GM23338 (cell line): ENCODE measurements around the gene THBS2. TPM values are rescaled to one million over a fixed set of nuclear protein-coding genes. Genes with fewer than 3 reads are reported as not detected.

Source experiments
- ATAC-seq: fragments of 200-7000 bp; cut with Tn5 transposase; 3 replicates; pipeline ENCODE4 v1.9.1; 2020
- DNase-seq: peaks from one replicate; pipeline ENCODE4 v3.0.0-alpha.2; 2015; ENCODE audit warnings: low spot score
- H2AFZ ChIP-seq: fragments of 200-600 bp; sonication (generic); 2 replicates; pipeline ENCODE4 v1.8.0; 2016; ENCODE audit warnings: antibody characterized with exemption, mild to moderate bottlenecking, moderate library complexity
- H3F3A ChIP-seq: fragments of 200-600 bp; sonication (generic); replicated peaks from 2 replicates; pipeline ENCODE4 v1.8.0; 2017; ENCODE audit warnings: antibody characterized with exemption, mixed run types, low read depth
- H3K27ac ChIP-seq: fragments of 200-600 bp; sonication (generic); 2 replicates; pipeline ENCODE4 v1.6.1; 2016; ENCODE audit warnings: low read depth
- H3K27me3 ChIP-seq: fragments of 200-600 bp; sonication (generic); 2 replicates; pipeline ENCODE4 v1.8.0; 2016; ENCODE audit warnings: mild to moderate bottlenecking, mixed run types, moderate library complexity; ENCODE audit not compliant: insufficient read depth
- H3K36me3 ChIP-seq: fragments of 200-600 bp; sonication (generic); 2 replicates; pipeline ENCODE4 v1.8.0; 2016; ENCODE audit warnings: mild to moderate bottlenecking; ENCODE audit not compliant: insufficient read depth
- H3K4me1 ChIP-seq: fragments of 200-600 bp; sonication (generic); 2 replicates; pipeline ENCODE4 v1.8.0; 2016; ENCODE audit warnings: mild to moderate bottlenecking, moderate library complexity; ENCODE audit not compliant: insufficient read depth
- H3K4me2 ChIP-seq: fragments of 200-600 bp; sonication (generic); 2 replicates; pipeline ENCODE4 v1.7.1; 2017; ENCODE audit warnings: mixed run types
- H3K4me3 ChIP-seq: fragments of 200-600 bp; sonication (generic); 2 replicates; pipeline ENCODE4 v1.6.1; 2016; ENCODE audit warnings: mixed run types
- H3K79me2 ChIP-seq: fragments of 200-600 bp; sonication (generic); replicated peaks from 2 replicates; pipeline ENCODE4 v1.8.0; 2017; ENCODE audit warnings: mild to moderate bottlenecking; ENCODE audit not compliant: insufficient read depth
- H3K9me2 ChIP-seq: fragments of 200-600 bp; sonication (generic); 2 replicates; pipeline ENCODE4 v1.8.0; 2017; ENCODE audit not compliant: insufficient read depth
- H4K20me1 ChIP-seq: fragments of 200-600 bp; sonication (generic); replicated peaks from 2 replicates; pipeline ENCODE4 v1.8.0; 2017; ENCODE audit warnings: mild to moderate bottlenecking; ENCODE audit not compliant: insufficient read depth
- H3K27ac Mint-ChIP-seq: 2 replicates; pipeline ENCODE4 v1.8.0; 2020; ENCODE audit warnings: inconsistent platforms, mild to moderate bottlenecking, moderate library complexity, mixed read lengths
- H3K27me3 Mint-ChIP-seq: 3 replicates; pipeline ENCODE4 v1.8.0; 2022; ENCODE audit warnings: low read depth, mild to moderate bottlenecking, moderate library complexity, mixed read lengths, inconsistent platforms; ENCODE audit not compliant: insufficient read depth, poor library complexity
- H3K36me3 Mint-ChIP-seq: 3 replicates; pipeline ENCODE4 v1.8.0; 2021; ENCODE audit warnings: low read depth, mild to moderate bottlenecking, inconsistent platforms, moderate library complexity, mixed read lengths
- H3K4me1 Mint-ChIP-seq: 3 replicates; pipeline ENCODE4 v1.8.0; 2020; ENCODE audit warnings: mild to moderate bottlenecking, inconsistent platforms, mixed read lengths
- H3K4me3 Mint-ChIP-seq: 3 replicates; pipeline ENCODE4 v1.8.0; 2021; ENCODE audit warnings: moderate library complexity, mild to moderate bottlenecking, inconsistent platforms, mixed read lengths
- H3K9me3 Mint-ChIP-seq: 3 replicates; pipeline ENCODE4 v1.8.0; 2020; ENCODE audit warnings: moderate library complexity, mild to moderate bottlenecking, inconsistent platforms, mixed read lengths
- CREB1 ChIP-seq: fragments of 250-450 bp; sonication (Bioruptor Pico); IDR thresholded peaks from 2 replicates; pipeline ENCODE4 v1.5.0; 2020; ENCODE audit warnings: low read depth, mild to moderate bottlenecking, moderate library complexity
- EZH2 ChIP-seq: fragments of 200-600 bp; sonication (generic); IDR thresholded peaks from one replicate; pipeline ENCODE4 v1.8.0; 2017; ENCODE audit warnings: antibody characterized with exemption, mild to moderate bottlenecking, low read depth; ENCODE audit not compliant: unreplicated experiment
- EZH2phosphoT487 ChIP-seq: fragments of 200-600 bp; sonication (generic); IDR thresholded peaks from one replicate; pipeline ENCODE4 v1.8.1; 2018; ENCODE audit warnings: antibody characterized with exemption; ENCODE audit not compliant: unreplicated experiment
- JUNB ChIP-seq: IDR thresholded peaks from one replicate; pipeline ENCODE4 v1.6.1; 2016; ENCODE audit warnings: antibody characterized with exemption; ENCODE audit not compliant: unreplicated experiment
- NANOG ChIP-seq: IDR thresholded peaks from 2 replicates; pipeline ENCODE4 v1.6.1; 2016; ENCODE audit warnings: antibody characterized with exemption, borderline replicate concordance
- POLR2AphosphoS5 ChIP-seq: IDR thresholded peaks from 2 replicates; pipeline ENCODE4 v1.6.1; 2016; ENCODE audit warnings: antibody characterized with exemption, low read depth
- STAT1 ChIP-seq: IDR thresholded peaks from one replicate; pipeline ENCODE4 v1.6.1; 2016; ENCODE audit warnings: antibody characterized with exemption; ENCODE audit not compliant: unreplicated experiment
- ZNF114 ChIP-seq: fragments of 250-450 bp; sonication (Bioruptor Pico); IDR thresholded peaks from 2 replicates; pipeline ENCODE4 v1.5.0; 2020; ENCODE audit warnings: mild to moderate bottlenecking, moderate library complexity
- ZNF331 ChIP-seq: fragments of 250-450 bp; sonication (Bioruptor Pico); IDR thresholded peaks from 2 replicates; pipeline ENCODE4 v1.5.0; 2020; ENCODE audit warnings: low read depth, mild to moderate bottlenecking, moderate library complexity
- polyA plus RNA-seq: library from polyadenylated mRNA; unstranded; fragments of >200 nt; fragmentation: Nextera tagmentation; extraction: Ambion mirVana; gene quantifications from 2 replicates; pipeline ENCODE4 v1.2.1, GENCODE V29; 2016
- total RNA-seq: library from RNA; depleted of rRNA; stranded (reverse); fragments of >200 nt; shearing (Covaris generic); gene quantifications from 2 replicates; pipeline ENCODE4 v1.2.3, GENCODE V29; 2014
- TF ChIP-seq, protein P1 (sequence below): IDR thresholded peaks from one replicate; pipeline ENCODE4 v1.6.1; 2018; ENCODE audit warnings: antibody characterized with exemption; ENCODE audit not compliant: unreplicated experiment
- TF ChIP-seq, protein P2 (sequence below), 2 experiments: fragments of 200-600 bp in 1 of 2; sonication (generic) in 1 of 2; conservative IDR thresholded peaks; 2 replicates each; pipeline versions ENCODE4 v1.5.1 to v1.6.1; 2016 to 2017; ENCODE audit warnings: antibody characterized with exemption in 2 of 2, low read depth in 2 of 2, mild to moderate bottlenecking in 2 of 2, moderate library complexity in 1 of 2
- TF ChIP-seq, protein P3 (sequence below): fragments of 250-450 bp; sonication (Bioruptor Pico); IDR thresholded peaks from 2 replicates; pipeline ENCODE4 v1.5.0; 2020; ENCODE audit warnings: mild to moderate bottlenecking, moderate library complexity
- TF ChIP-seq, protein P4 (sequence below): IDR thresholded peaks from 2 replicates; pipeline ENCODE4 v1.6.1; 2016; ENCODE audit warnings: antibody characterized with exemption

The THBS2 gene
- total and polyA plus RNA-seq, 2 experiments from 2014 or later: 7.9 to 44.7 TPM

DNA sequence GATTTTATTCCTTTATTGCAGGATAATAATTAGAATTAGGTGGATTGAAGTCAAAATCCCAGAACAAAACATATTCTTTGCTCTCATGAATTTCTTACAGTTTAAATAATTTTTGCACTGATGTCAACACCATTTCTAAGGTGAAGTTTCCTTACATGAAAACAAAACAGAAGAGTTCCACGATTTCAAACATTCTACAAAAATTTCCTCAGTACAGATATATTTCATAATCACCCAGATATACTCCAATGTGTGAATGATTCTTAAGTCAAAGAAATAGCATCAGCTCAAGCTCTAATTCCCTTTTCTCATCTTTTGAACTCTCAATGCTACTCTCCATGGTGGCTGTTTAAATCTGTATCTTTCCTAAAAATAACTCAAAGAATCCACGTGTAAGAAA, 39.5 kb upstream of the THBS2 start:
- Mint-ChIP-seq H3K27me3 (no peaks in the 10 kb centered on the region), H3K4me3 (no peak overlapping the region), H3K36me3 (no peaks in the 10 kb centered on the region), H3K27ac (no peak overlapping the region), H3K9me3 (no peaks in the 10 kb centered on the region; the same call in 1 of the 3 replicates), H3K4me1 (peaks cover 6% of the 10 kb centered on the region; the same call in 2 of the 3 replicates)
- Histone ChIP-seq H3K27me3 (no peaks in the 10 kb centered on the region), H3K4me3 (no peak overlapping the region), H3K4me1 (no peaks in the 10 kb centered on the region), H3F3A (no peaks in the 10 kb centered on the region), H4K20me1 (no peaks in the 10 kb centered on the region), H3K27ac (no peak overlapping the region), H3K36me3 (no peaks in the 10 kb centered on the region), H3K9me2 (peaks cover 3% of the 10 kb centered on the region; the same call in 1 of the 2 replicates), H3K79me2 (no peaks in the 10 kb centered on the region), H3K4me2 (no peak overlapping the region), H2AFZ (no peak overlapping the region)
- DNase-seq (no peak), ATAC-seq (no peak)
- no peak for TF ChIP-seq EZH2phosphoT487
- TF ChIP-seq ZNF114 (CRISPR knock-in tag): no peak
- TF ChIP-seq EZH2: no peak
- TF ChIP-seq, protein P1, sequence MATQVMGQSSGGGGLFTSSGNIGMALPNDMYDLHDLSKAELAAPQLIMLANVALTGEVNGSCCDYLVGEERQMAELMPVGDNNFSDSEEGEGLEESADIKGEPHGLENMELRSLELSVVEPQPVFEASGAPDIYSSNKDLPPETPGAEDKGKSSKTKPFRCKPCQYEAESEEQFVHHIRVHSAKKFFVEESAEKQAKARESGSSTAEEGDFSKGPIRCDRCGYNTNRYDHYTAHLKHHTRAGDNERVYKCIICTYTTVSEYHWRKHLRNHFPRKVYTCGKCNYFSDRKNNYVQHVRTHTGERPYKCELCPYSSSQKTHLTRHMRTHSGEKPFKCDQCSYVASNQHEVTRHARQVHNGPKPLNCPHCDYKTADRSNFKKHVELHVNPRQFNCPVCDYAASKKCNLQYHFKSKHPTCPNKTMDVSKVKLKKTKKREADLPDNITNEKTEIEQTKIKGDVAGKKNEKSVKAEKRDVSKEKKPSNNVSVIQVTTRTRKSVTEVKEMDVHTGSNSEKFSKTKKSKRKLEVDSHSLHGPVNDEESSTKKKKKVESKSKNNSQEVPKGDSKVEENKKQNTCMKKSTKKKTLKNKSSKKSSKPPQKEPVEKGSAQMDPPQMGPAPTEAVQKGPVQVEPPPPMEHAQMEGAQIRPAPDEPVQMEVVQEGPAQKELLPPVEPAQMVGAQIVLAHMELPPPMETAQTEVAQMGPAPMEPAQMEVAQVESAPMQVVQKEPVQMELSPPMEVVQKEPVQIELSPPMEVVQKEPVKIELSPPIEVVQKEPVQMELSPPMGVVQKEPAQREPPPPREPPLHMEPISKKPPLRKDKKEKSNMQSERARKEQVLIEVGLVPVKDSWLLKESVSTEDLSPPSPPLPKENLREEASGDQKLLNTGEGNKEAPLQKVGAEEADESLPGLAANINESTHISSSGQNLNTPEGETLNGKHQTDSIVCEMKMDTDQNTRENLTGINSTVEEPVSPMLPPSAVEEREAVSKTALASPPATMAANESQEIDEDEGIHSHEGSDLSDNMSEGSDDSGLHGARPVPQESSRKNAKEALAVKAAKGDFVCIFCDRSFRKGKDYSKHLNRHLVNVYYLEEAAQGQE: no peak
- TF ChIP-seq, protein P2, sequence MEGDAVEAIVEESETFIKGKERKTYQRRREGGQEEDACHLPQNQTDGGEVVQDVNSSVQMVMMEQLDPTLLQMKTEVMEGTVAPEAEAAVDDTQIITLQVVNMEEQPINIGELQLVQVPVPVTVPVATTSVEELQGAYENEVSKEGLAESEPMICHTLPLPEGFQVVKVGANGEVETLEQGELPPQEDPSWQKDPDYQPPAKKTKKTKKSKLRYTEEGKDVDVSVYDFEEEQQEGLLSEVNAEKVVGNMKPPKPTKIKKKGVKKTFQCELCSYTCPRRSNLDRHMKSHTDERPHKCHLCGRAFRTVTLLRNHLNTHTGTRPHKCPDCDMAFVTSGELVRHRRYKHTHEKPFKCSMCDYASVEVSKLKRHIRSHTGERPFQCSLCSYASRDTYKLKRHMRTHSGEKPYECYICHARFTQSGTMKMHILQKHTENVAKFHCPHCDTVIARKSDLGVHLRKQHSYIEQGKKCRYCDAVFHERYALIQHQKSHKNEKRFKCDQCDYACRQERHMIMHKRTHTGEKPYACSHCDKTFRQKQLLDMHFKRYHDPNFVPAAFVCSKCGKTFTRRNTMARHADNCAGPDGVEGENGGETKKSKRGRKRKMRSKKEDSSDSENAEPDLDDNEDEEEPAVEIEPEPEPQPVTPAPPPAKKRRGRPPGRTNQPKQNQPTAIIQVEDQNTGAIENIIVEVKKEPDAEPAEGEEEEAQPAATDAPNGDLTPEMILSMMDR (conservative IDR thresholded peaks at IDR 0.05; ENCODE audit: low read depth in 2 of 2): no peak
- no peak for TF ChIP-seq CREB1 (CRISPR knock-in tag)
- TF ChIP-seq, protein P3, sequence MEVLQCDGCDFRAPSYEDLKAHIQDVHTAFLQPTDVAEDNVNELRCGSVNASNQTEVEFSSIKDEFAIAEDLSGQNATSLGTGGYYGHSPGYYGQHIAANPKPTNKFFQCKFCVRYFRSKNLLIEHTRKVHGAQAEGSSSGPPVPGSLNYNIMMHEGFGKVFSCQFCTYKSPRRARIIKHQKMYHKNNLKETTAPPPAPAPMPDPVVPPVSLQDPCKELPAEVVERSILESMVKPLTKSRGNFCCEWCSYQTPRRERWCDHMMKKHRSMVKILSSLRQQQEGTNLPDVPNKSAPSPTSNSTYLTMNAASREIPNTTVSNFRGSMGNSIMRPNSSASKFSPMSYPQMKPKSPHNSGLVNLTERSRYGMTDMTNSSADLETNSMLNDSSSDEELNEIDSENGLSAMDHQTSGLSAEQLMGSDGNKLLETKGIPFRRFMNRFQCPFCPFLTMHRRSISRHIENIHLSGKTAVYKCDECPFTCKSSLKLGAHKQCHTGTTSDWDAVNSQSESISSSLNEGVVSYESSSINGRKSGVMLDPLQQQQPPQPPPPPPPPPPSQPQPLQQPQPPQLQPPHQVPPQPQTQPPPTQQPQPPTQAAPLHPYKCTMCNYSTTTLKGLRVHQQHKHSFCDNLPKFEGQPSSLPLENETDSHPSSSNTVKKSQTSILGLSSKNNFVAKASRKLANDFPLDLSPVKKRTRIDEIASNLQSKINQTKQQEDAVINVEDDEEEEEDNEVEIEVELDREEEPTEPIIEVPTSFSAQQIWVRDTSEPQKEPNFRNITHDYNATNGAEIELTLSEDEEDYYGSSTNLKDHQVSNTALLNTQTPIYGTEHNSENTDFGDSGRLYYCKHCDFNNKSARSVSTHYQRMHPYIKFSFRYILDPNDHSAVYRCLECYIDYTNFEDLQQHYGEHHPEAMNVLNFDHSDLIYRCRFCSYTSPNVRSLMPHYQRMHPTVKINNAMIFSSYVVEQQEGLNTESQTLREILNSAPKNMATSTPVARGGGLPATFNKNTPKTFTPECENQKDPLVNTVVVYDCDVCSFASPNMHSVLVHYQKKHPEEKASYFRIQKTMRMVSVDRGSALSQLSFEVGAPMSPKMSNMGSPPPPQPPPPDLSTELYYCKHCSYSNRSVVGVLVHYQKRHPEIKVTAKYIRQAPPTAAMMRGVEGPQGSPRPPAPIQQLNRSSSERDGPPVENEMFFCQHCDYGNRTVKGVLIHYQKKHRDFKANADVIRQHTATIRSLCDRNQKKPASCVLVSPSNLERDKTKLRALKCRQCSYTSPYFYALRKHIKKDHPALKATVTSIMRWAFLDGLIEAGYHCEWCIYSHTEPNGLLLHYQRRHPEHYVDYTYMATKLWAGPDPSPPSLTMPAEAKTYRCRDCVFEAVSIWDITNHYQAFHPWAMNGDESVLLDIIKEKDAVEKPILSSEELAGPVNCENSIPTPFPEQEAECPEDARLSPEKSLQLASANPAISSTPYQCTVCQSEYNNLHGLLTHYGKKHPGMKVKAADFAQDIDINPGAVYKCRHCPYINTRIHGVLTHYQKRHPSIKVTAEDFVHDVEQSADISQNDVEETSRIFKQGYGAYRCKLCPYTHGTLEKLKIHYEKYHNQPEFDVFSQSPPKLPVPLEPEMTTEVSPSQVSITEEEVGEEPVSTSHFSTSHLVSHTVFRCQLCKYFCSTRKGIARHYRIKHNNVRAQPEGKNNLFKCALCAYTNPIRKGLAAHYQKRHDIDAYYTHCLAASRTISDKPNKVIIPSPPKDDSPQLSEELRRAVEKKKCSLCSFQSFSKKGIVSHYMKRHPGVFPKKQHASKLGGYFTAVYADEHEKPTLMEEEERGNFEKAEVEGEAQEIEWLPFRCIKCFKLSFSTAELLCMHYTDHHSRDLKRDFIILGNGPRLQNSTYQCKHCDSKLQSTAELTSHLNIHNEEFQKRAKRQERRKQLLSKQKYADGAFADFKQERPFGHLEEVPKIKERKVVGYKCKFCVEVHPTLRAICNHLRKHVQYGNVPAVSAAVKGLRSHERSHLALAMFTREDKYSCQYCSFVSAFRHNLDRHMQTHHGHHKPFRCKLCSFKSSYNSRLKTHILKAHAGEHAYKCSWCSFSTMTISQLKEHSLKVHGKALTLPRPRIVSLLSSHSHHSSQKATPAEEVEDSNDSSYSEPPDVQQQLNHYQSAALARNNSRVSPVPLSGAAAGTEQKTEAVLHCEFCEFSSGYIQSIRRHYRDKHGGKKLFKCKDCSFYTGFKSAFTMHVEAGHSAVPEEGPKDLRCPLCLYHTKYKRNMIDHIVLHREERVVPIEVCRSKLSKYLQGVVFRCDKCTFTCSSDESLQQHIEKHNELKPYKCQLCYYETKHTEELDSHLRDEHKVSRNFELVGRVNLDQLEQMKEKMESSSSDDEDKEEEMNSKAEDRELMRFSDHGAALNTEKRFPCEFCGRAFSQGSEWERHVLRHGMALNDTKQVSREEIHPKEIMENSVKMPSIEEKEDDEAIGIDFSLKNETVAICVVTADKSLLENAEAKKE: no peak
- TF ChIP-seq JUNB: no peak
- no peak for TF ChIP-seq STAT1
- TF ChIP-seq POLR2AphosphoS5: no peak
- TF ChIP-seq NANOG: no peak
- no peak for TF ChIP-seq ZNF331
- TF ChIP-seq, protein P4, sequence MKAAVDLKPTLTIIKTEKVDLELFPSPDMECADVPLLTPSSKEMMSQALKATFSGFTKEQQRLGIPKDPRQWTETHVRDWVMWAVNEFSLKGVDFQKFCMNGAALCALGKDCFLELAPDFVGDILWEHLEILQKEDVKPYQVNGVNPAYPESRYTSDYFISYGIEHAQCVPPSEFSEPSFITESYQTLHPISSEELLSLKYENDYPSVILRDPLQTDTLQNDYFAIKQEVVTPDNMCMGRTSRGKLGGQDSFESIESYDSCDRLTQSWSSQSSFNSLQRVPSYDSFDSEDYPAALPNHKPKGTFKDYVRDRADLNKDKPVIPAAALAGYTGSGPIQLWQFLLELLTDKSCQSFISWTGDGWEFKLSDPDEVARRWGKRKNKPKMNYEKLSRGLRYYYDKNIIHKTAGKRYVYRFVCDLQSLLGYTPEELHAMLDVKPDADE: no peak
